Breast epithelium (tissue), 3 donors: Measurements from ENCODE around the gene GET4.

Experiments used
- CTCF ChIP-seq, 3 donors: fragments of 450-650 bp; IDR thresholded peaks; one replicate each; pipeline ENCODE4 v1.5.1; 2016 to 2017; ENCODE audit warnings: antibody characterized with exemption in 3 of 3, mild to moderate bottlenecking in 3 of 3, moderate library complexity in 3 of 3
- POLR2AphosphoS5 ChIP-seq, 3 donors: sonication (generic); formaldehyde crosslinking; IDR thresholded peaks; one replicate each; pipeline ENCODE4 v1.6.1; 2017; ENCODE audit warnings: antibody characterized with exemption in 3 of 3

GRCh38 chr7:924541-925231 lies 48.3 kb downstream of the GET4 start:
- TF ChIP-seq CTCF (IDR thresholded peaks at IDR 0.05): no peak
- no peak for TF ChIP-seq POLR2AphosphoS5 (IDR thresholded peaks at IDR 0.05)
